ENCODE results near the gene PARD6A. TPM values are rescaled to one million over a fixed set of nuclear protein-coding genes. Genes with fewer than 3 reads are reported as not detected.

The PARD6A gene
- total RNA-seq, 1 experiment from 2014 or later, result 4.4 TPM

DNA sequence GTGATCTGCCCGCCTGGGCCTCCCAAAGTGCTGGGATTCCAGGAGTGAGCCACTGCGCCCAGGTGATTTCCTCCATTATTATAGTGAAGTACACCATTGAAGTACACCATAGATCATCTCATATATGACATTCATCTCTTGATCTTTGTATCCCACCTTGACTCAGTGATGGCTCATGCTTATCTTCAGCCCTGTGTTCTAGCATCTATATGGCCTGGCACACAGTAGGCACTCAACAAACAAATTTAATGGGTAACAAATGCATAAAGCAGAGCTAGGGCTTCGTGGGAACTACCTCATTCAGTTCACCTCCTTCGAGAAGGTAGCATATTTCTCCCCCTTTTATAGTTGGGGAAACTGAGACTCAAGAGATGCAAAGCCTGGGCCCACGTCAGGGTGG, 4.8 kb downstream of the PARD6A start:
- no peak for DNase-seq
- H3K36me3 ChIP-seq (ENCODE audit: low read depth), result no peaks in the 10 kb centered on the region
- H3K79me2 ChIP-seq (ENCODE audit: low read depth), result no peaks in the 10 kb centered on the region
- peak overlapping the region; percentile 57; the same call in 1 of the 2 replicates for H3K4me3 ChIP-seq
- H3K4me2 ChIP-seq, result peak overlapping the region; percentile 75
- H3K9me3 ChIP-seq (ENCODE audit: insufficient read depth, low read depth), result no peaks in the 10 kb centered on the region
- no peaks in the 10 kb centered on the region for H4K20me1 ChIP-seq (ENCODE audit: insufficient read depth)
- H3K27me3 ChIP-seq (ENCODE audit: insufficient read depth, low read depth), result no peaks in the 10 kb centered on the region
- intact Hi-C loops (cut with micrococcal nuclease; ENCODE audit: unreplicated experiment), result no loop called here
- peaks cover 8% of the 10 kb centered on the region for H3F3A ChIP-seq (ENCODE audit: insufficient read depth, low read depth)
- H3K27ac ChIP-seq, result no peak overlapping the region
- no peaks in the 10 kb centered on the region for H3K9me2 ChIP-seq (ENCODE audit: insufficient read depth)
- POLR2A ChIA-PET (ENCODE audit: unreplicated experiment), result interaction anchor here (0.6 kb wide), 1 partner anchor 556 kb away, joined by 7 read pairs; the partner anchor contains the start of gene PHAF1
- TF ChIP-seq, protein P1, sequence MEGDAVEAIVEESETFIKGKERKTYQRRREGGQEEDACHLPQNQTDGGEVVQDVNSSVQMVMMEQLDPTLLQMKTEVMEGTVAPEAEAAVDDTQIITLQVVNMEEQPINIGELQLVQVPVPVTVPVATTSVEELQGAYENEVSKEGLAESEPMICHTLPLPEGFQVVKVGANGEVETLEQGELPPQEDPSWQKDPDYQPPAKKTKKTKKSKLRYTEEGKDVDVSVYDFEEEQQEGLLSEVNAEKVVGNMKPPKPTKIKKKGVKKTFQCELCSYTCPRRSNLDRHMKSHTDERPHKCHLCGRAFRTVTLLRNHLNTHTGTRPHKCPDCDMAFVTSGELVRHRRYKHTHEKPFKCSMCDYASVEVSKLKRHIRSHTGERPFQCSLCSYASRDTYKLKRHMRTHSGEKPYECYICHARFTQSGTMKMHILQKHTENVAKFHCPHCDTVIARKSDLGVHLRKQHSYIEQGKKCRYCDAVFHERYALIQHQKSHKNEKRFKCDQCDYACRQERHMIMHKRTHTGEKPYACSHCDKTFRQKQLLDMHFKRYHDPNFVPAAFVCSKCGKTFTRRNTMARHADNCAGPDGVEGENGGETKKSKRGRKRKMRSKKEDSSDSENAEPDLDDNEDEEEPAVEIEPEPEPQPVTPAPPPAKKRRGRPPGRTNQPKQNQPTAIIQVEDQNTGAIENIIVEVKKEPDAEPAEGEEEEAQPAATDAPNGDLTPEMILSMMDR (conservative IDR thresholded peaks at IDR 0.05), result no peak
- TF ChIP-seq EZH2 (IDR thresholded peaks at IDR 0.05; ENCODE audit: low read depth), result no peak
- no peaks in the 10 kb centered on the region for H3K4me1 ChIP-seq (replicated peaks; ENCODE audit: insufficient read depth)
- CTCF ChIA-PET, result no interaction called here
- TSS peak; percentile 22 for BruUV-seq (replicated peaks)
- H2AFZ ChIP-seq, result 0 out of 2 replicates have a peak overlapping the region, but pooled peaks have one; percentile 70

GRCh38 chr16:67666032-67666551, 5.3 kb downstream of the PARD6A start:
- peaks cover 8% of the 10 kb centered on the region; the same call in 1 of the 2 replicates for H3F3A ChIP-seq (ENCODE audit: insufficient read depth, low read depth)
- H3K4me2 ChIP-seq, result peak overlapping the region; percentile 75
- no TSS peak for BruUV-seq (replicated peaks)
- H3K27ac ChIP-seq, result no peak overlapping the region
- CTCF ChIA-PET, result no interaction called here
- H3K36me3 ChIP-seq (ENCODE audit: low read depth), result no peaks in the 10 kb centered on the region
- H3K9me3 ChIP-seq (ENCODE audit: insufficient read depth, low read depth), result no peaks in the 10 kb centered on the region
- H3K79me2 ChIP-seq (ENCODE audit: low read depth), result no peaks in the 10 kb centered on the region
- DNase-seq, result peak in 1 of 2 experiments; percentile 23
- no peaks in the 10 kb centered on the region for H3K9me2 ChIP-seq (ENCODE audit: insufficient read depth)
- intact Hi-C loops (cut with micrococcal nuclease; ENCODE audit: unreplicated experiment), result no loop called here
- H3K4me3 ChIP-seq, result peak overlapping the region; percentile 57; the same call in 1 of the 2 replicates
- TF ChIP-seq, protein P1 (conservative IDR thresholded peaks at IDR 0.05), result no peak
- TF ChIP-seq EZH2 (IDR thresholded peaks at IDR 0.05; ENCODE audit: low read depth), result no peak
- H4K20me1 ChIP-seq (ENCODE audit: insufficient read depth), result no peaks in the 10 kb centered on the region
- H2AFZ ChIP-seq, result 0 out of 2 replicates have a peak overlapping the region, but pooled peaks have one; percentile 70
- H3K4me1 ChIP-seq (replicated peaks; ENCODE audit: insufficient read depth), result no peaks in the 10 kb centered on the region
- H3K27me3 ChIP-seq (ENCODE audit: insufficient read depth, low read depth), result no peaks in the 10 kb centered on the region
- POLR2A ChIA-PET (ENCODE audit: unreplicated experiment), result interaction anchor here (0.6 kb wide), 1 partner anchor 556 kb away, joined by 7 read pairs; the partner anchor contains the start of gene PHAF1

- intact Hi-C loops (cut with micrococcal nuclease; ENCODE audit: unreplicated experiment), result no loop called here
- no peaks in the 10 kb centered on the region for H3K4me1 ChIP-seq (replicated peaks; ENCODE audit: insufficient read depth)
- H3K79me2 ChIP-seq (ENCODE audit: low read depth), result no peaks in the 10 kb centered on the region
- no peaks in the 10 kb centered on the region for H3K27me3 ChIP-seq (ENCODE audit: insufficient read depth, low read depth)
- no peaks in the 10 kb centered on the region for H3K9me3 ChIP-seq (ENCODE audit: insufficient read depth, low read depth)
- H3K4me3 ChIP-seq, result peak within 1 kb of the TSS; percentile 57; the same call in 1 of the 2 replicates
- BruUV-seq (replicated peaks), result no TSS peak
- H2AFZ ChIP-seq, result 0 out of 2 replicates have a peak within 1 kb of the TSS, but pooled peaks have one; percentile 70
- H3K4me2 ChIP-seq, result peak within 1 kb of the TSS; percentile 75
- peaks cover 8% of the 10 kb centered on the region; the same call in 1 of the 2 replicates for H3F3A ChIP-seq (ENCODE audit: insufficient read depth, low read depth)
- CTCF ChIA-PET, result no interaction called here
- POLR2A ChIA-PET (ENCODE audit: unreplicated experiment), result no interaction called here
- H3K27ac ChIP-seq, result no peak within 1 kb of the TSS
- peak; percentile 32 to 64 for DNase-seq
- no peak for TF ChIP-seq EZH2 (IDR thresholded peaks at IDR 0.05; ENCODE audit: low read depth)
- TF ChIP-seq, protein P1 (conservative IDR thresholded peaks at IDR 0.05), result no peak
- H3K36me3 ChIP-seq (ENCODE audit: low read depth), result no peaks in the 10 kb centered on the region
- H3K9me2 ChIP-seq (ENCODE audit: insufficient read depth), result no peaks in the 10 kb centered on the region
- H4K20me1 ChIP-seq (ENCODE audit: insufficient read depth), result no peaks in the 10 kb centered on the region
These were observed 6.0 kb downstream of the PARD6A start, which contains the start of the genes C16orf86 and ENKD1 for GRCh38 chr16:67666559-67667452. Gene C16orf86 (plus strand): TSS chr16:67666814. CDS start chr16:67666971, 157 bp downstream. Gene ENKD1 (minus strand): TSS chr16:67666750. CDS start chr16:67666442, 308 bp downstream.
